Measurements from ENCODE around the gene RNASE11. TPM values are rescaled to one million over a fixed set of nuclear protein-coding genes. Genes with fewer than 3 reads are reported as not detected.

The RNASE11 gene
- total and polyA plus RNA-seq, 9 of the 15 experiments (the other 6 are each of a cell fraction or from before 2014, with no cell fraction given) = 0.16 to 0.29 (median 0.22) TPM; not detected in 6

GRCh38 chr14:20614038-20614840, 26.4 kb upstream of the RNASE11 start (continued):
- no peak for TF ChIP-seq MLLT1 (IDR thresholded peaks at IDR 0.05)
- no peak for TF ChIP-seq PPARD (CRISPR knock-in tag; IDR thresholded peaks at IDR 0.05)

GRCh38 chr14:20613094-20614037, 25.6 kb upstream of the RNASE11 start:
- H3K27me3 ChIP-seq (ENCODE audit: control insufficient read depth in 2 of 2, insufficient read depth in 2 of 2, low read length in 2 of 2) = no peaks in the 10 kb centered on the region
- H3K79me2 ChIP-seq (ENCODE audit: control insufficient read depth, insufficient read depth, low read length) = no peaks in the 10 kb centered on the region
- H3K4me2 ChIP-seq (ENCODE audit: insufficient read depth, low read length) = peak overlapping the region; percentile 92
- peaks cover 5 to 24% of the 10 kb centered on the region in 2 experiments; a peak in 3 of 5 replicates for H3K4me1 ChIP-seq (replicated peaks in 1 of 2; ENCODE audit: control insufficient read depth in 2 of 2, insufficient read depth in 2 of 2, low read length in 2 of 2)
- no peak overlapping the region for H3K27ac ChIP-seq (ENCODE audit: extremely low read depth, low read depth, low read length)
- no peaks in the 10 kb centered on the region for H3K9me3 ChIP-seq (replicated peaks; ENCODE audit: control insufficient read depth, insufficient read depth, low read depth, low read length)
- DNase-seq (ENCODE audit: extremely low read depth in 1 of 4, low spot score in 3 of 4) (peak; percentile 66 to 95 (median 71)), FAIRE-seq (peak; percentile 98), ATAC-seq (peak; percentile 89)
- H3K36me3 ChIP-seq (ENCODE audit: control insufficient read depth, insufficient read depth, low read length) = no peaks in the 10 kb centered on the region
- TSS peak; percentile 99 for BruUV-seq (replicated peaks)
- H4K20me1 ChIP-seq (replicated peaks; ENCODE audit: control insufficient read depth, insufficient read depth, low read length) = no peaks in the 10 kb centered on the region
- H3K9me1 ChIP-seq (ENCODE audit: control insufficient read depth, insufficient read depth, low read length) = no peaks in the 10 kb centered on the region
- peak overlapping the region; percentile 55 to 83; a peak in 3 of 4 replicates for H3K9ac ChIP-seq (ENCODE audit: insufficient read depth in 1 of 2, low read depth in 2 of 2, low read length in 2 of 2)
- ChIA-PET POLR2A (interaction anchor here (0.6 to 0.9 kb wide), 4 partner anchors 71 to 257 kb away, joined by 3 read pairs; partner anchors contain the start of genes OSGEP and PNP), CTCF (ENCODE audit: low intra/inter-chr PET ratio) (interaction anchor here (0.6 to 1.3 kb wide), 2 partner anchors 13 to 78 kb away, joined by 3 to 4 read pairs; no protein-coding TSS in a partner anchor)
- peak overlapping the region; percentile 92 for H2AFZ ChIP-seq (ENCODE audit: low read depth, low read length)
- H3K4me3 ChIP-seq = peak overlapping the region; percentile 62
- 0% methylated on average over 26 of the region's 34 CpGs for WGBS (ENCODE audit: insufficient coverage, low coverage, missing lambda C conversion rate)
- intact Hi-C loops (cut with micrococcal nuclease) = loop anchor here (1.0 kb wide), 3 partner anchors 12 to 71 kb away; partner anchors contain the start of gene RNASE4
- in situ Hi-C loops (cut with MboI) = loop anchor here (5.0 kb wide), 2 partner anchors 79 to 286 kb away; no protein-coding TSS in a partner anchor
- TF ChIP-seq CEBPB (tag; IDR thresholded peaks at IDR 0.05) (peak; percentile 84), RAD51 (IDR thresholded peaks at IDR 0.05; ENCODE audit: borderline replicate concordance, low read depth) (peak; percentile 46; the same call in 1 of the 2 replicates), MECOM (CRISPR knock-in tag; IDR thresholded peaks at IDR 0.05) (peak; percentile 25; the same call in 1 of the 2 replicates), MYNN (IDR thresholded peaks at IDR 0.05) (peak; percentile 78; the same call in 1 of the 2 replicates), MYNN (CRISPR knock-in tag; IDR thresholded peaks at IDR 0.05) (no peak), GTF3C2 (IDR thresholded peaks at IDR 0.05; ENCODE audit: borderline replicate concordance, extremely low read depth, insufficient read length) (peak; percentile 84), HNRNPL (IDR thresholded peaks at IDR 0.05; ENCODE audit: low read depth, low read length) (peak; percentile 72; the same call in 1 of the 2 replicates), MYC (IDR thresholded peaks at IDR 0.05; ENCODE audit: low read depth, low read length) (peak; percentile 71), MYC (CRISPR knock-in tag; IDR thresholded peaks at IDR 0.05; ENCODE audit: borderline replicate concordance, low read depth) (no peak), POLR3G (IDR thresholded peaks at IDR 0.05; ENCODE audit: extremely low read depth, insufficient read length, insufficient replicate concordance) (peak; percentile 26)

Data from K562 (cell line).